Stimulated activated CD4-positive, alpha-beta T cell treated with anti-CD3 and anti-CD28 coated beads, Interleukin-4, amount 100 ng/mL, for 48 hours (primary cell): ENCODE data around the gene SPNS1.
"Not testable (repeated sequence)": the region's sequence is repeated elsewhere in the genome, so short reads cannot be mapped to it uniquely, and the experiment has no call there.

Experiments
- DNase-seq, 2 donors: peaks; one replicate each; pipeline ENCODE4 v3.0.0-alpha.2; 2020; ENCODE audit warnings: low read depth in 2 of 2

Gene SPNS1

GRCh38 chr16:28990375-28991040 lies 15.9 kb downstream of the SPNS1 start:
- DNase-seq = peak in 1 of 2 donors; percentile 71

DNA sequence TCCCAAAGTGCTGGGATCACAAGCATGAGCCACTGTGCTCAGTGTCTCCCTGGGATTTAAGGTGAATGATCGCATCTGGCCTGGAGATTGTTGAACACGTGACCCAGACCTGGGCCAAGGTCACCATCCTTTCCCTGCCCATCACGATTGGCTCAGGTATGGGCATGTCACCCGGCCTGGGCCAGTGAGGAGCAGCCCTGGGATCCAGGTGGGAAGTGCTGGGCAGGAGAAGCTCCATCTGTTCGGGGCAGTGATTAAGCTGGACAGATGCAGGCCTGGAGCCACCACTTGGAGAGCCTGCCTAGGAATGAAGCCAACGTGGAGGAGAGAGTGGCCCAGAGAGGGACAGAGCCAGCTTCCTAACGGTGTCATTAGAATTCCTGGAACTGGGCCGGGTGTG lies 17.1 kb downstream of the SPNS1 start:
- no peak for DNase-seq

DNA sequence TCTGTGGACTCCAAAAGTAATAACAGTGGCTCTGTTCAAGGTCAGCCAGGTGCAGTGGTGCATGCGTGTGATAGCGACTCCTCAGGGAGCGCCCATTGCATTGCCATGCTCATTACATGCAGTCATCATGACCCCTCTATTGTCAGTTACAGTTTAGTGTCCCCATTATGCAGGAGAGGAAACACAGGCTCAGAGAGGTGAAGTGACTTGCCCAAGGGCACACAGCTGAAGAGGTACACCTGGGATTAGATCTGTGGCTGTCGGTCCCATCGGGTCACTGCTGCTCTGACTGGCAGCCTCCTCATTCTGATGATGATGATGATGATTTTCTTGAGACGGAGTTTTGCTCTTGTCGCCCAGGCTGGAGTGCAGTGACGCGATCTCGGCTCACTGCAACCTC lies 17.9 kb downstream of the SPNS1 start:
- no peak for DNase-seq

DNA sequence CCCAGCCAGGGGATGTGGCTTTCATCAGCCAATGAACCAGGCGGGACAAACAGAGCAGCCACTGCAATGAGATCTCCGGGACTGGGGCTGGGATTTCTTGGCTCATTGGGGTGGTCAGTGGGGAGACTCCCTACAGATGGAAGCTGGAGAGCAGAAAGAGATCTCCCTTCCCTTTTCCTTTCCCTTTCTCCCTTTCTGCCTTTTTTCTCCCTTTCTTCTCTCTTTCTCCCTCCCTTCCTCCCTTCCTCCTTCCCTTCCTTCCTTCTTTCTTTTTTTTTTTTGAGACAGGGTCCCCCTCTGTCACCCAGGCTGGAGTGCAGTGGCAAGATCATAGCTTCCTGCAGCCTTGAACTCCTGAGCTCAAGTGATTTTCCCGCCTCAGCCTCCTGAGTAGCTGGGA lies 24.3 kb downstream of the SPNS1 start:
- DNase-seq = no peak

- DNase-seq = no peak
Observed at GRCh38 chr16:28999577-28999976, 25.0 kb downstream of the SPNS1 start.

- DNase-seq = no peak
Observed at GRCh38 chr16:29000019-29000418, 25.4 kb downstream of the SPNS1 start.

DNA sequence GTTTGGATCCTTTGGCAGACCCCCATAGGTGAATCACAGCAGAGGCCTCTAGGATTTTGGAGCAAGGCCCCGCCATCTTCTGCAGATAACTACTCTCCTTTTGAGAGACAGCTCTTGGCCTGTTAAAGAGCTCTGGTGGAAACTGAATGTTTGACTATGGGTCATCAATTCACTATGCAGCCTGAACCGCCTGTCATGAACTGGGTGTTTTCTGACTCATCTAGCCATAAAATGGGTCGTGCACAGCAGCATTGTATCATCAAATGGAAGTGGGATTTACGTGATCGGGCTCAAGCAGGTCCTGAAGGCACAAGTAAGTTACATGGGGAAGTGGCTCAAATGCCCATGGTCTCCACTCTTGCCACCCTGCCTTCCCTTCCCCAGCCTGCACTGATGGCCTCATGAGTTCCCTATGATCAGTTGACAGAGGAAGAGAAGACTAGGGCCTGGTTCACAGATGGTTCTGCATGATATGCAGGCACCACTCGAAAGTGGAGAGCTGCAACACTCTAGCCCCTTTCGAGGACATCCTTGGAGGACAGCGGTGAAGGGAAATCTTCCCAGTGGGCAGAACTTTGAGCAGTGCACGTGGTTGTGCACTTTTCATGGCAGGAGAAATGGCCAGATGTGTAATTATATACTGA lies 30.0 kb downstream of the SPNS1 start:
- DNase-seq = not testable (repeated sequence)

DNA sequence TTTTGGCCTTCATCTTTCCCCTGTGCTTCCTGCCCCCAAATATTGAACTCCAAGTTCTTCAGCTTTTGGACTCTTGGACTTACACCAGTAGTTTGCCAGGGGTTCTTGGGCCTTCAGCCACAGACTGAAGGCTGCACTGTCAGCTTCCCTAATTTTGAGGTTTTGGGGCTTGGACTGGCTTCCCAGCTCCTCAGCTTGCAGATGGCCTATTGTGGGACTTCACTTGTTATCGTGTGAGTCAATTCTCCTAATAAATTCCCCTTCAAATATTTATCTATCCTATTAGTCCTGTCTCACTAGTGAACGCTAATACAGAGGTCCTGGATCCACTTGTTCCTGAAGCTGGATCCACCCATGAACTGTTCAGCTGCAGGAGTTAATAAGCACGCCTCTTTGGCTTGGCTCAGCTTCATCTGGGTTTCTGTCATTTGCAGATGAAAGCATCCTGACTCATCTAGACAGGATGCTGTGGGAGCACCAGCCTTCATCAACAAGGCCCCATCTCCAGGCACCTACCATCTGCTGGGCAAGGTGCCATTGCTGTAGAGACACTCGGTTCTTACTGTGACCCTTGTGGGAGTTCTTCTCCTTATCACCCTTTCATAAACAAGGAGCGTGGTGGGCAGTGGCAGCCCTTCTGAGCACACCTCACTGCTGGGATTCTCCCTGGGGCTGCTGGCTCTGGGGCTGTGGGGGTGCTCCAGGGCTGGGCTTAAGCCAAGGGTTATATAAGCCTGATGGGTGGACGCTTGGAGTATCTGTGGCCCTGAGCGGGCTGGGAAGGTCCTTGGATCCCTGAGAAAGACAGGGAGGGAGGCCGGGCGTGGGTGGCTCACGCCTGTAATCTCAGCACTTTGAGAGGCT lies 33.4 kb downstream of the SPNS1 start:
- peak; percentile 51 to 64 for DNase-seq

DNA sequence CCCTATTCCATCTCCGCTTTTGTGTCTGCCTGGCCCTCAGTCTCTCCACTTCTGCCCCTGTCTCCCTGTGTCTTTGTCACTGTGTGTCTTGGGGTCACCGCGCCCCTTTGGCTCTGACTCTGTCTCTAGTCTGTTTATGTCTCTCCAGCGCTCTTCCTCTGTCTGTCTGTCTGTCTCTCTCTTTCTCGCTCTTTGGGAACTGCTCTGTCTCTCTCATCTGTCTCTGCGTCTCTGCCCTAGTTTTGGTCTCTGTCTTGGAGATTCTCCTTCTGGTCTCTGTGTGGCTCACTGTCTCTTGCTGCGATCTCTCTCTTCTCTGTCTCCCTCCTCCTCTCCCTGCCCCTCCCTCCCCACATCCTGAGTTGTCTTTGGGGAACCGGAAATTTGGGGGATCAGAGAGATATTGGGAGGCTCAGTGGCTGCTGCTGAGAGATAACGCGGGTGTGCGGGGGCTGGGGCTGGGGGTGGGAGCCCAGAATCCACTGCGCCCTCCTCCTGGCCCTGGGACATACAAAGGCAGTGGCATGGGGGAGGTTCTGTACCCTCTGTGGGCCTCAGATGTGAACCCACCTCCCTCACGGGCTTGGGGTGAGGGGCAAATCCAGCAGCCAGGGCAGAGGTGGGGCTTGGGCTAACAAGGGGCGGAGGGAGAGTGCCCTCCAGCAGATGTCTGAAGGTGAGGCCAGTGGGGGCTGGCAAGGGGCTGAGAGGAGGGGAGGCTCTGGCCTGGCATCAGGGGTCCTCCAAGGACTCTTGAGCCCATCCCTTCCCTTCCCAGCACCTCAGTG lies 34.7 kb downstream of the SPNS1 start:
- DNase-seq = peak in 1 of 2 donors; percentile 44

DNA sequence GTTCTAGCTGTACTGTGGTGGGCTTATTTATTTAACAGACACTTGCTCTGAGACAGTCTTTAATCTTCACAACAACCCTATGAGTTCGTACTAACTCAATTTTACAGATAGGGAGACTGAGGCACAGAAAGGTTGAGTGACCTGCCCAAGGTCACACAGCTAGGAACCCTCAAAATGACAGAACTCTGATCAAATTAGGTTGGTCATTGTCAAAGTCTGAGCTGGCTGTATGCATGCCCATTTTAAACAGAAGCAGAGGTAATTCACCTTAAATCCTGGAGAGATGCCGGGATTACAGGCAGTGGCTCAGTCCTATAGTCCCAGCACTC lies 35.2 kb downstream of the SPNS1 start:
- no peak for DNase-seq

DNA sequence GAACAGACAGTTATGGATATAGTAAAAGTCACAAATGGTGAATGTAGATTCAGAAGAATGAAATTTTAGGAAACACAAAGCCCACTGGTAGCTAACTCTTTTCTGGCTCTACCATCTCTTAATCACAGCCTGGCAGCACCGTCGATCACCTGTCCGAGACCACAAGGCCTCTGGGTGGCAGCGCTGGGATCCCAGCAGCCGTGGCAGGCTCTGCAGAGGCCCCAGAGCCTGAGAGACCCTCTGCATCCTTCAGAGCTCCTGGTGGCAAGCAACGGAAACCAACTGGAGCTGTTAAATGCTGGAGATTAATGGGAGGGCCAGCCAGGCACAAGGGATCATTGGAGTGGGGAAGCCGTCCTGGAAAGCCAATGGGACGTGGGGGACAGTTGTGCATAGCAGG lies 36.5 kb downstream of the SPNS1 start:
- DNase-seq = no peak

- no peak for DNase-seq
Observed at GRCh38 chr16:29011851-29012250, 37.3 kb downstream of the SPNS1 start.

DNA sequence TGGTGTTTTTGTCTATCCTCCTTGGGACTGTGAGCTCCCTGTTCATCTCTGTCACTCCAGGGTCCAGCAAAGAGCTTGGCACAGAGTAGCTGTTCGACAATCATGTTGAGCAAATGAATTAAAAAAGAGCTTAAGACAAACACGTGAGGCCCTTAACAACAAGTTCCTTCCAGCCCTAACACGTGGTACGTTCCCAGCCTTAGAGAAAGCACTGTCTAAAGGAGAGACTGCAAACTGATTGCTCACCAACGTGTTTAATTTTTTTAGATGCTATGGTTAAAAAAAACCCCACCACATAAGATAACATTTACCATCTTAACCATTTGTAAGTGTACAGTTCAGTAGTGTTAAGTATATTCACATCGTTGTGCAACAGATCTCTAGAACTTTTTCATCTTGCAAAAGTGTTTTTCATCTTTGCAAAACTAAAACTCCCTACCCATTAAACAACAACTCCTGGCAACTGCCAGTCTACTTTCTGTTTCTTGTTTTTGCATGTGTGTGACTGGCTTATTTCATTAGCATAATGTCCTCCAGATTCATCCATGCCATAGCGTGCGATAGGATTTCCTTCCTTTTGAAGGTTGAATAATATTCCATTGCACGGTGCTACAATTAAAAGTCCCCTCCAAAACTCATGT lies 38.5 kb downstream of the SPNS1 start:
- DNase-seq = no peak

GRCh38 chr16:29014561-29015069 lies 40.0 kb downstream of the SPNS1 start:
- DNase-seq = no peak

DNA sequence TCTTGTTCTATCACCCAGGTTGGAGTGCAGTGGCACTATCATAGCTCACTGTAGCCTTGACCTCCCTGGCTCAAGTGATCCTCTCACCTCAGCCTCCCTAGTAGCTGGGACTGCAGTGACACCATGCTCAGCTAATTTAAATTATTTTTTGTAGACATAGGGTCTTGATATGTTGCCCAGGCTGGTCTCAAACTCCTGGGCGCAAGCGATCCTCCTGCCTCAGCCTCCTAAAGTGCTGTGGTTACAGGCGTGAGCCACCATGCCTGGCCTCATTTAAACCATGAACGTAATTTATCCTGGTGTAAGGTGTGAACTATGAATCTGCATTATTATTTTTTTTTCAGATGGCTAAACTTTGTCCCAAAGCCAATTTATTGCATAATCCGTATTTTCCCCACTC lies 47.6 kb downstream of the SPNS1 start:
- DNase-seq = no peak

- no peak for DNase-seq
Observed at GRCh38 chr16:29023279-29024277, 49.0 kb downstream of the SPNS1 start.

DNA sequence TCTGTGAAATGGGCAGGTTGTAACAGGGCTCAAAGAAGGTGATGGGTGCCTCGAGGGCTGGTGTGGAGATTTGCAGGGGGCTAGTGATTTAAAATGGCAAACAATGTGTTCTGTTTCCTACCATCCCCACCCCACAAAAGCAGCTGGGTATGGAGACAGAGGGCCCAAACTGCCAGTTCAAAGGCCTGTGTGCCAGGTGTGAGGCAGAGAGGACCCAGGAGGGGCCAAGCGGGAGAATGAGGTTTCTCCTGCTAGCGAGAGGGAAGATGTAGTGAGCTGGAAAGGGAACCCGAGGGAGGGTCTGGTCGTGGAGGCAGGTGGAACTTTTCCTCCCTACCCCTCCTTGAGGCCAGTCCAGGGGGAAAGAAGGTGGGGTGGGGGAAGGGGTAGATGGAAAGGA lies 49.7 kb downstream of the SPNS1 start:
- no peak for DNase-seq

GRCh38 chr16:29025218-29025617 lies 50.6 kb downstream of the SPNS1 start:
- no peak for DNase-seq

DNA sequence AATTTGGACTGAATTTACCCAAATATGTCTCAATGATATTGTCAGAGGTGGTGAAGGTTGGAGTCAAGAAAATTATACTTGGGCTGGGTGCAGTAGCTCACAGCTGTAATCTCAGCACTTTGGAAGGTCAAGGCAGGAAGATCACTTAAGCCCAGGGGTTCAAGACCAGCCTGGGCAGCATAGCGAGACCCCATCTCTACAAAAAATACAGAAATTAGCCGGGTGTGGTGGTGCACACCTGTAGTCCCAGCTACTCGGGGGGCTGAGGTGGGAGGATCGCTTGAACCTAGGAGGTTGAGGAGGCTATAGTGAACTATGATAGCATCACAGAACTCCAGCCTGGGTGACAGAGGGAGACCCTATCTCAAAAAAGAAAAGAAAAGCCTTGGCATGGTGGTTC lies 51.2 kb downstream of the SPNS1 start:
- no peak for DNase-seq
